Measurements from ENCODE around the gene GRB10. TPM values are rescaled to one million over a fixed set of nuclear protein-coding genes. Genes with fewer than 3 reads are reported as not detected.

GRB10 gene
- total RNA-seq, 4 donors from 2014 or later, result 8.8 to 55.7 (median 14.3) TPM

- in situ Hi-C loops (cut with MboI; ENCODE audit: low pct_ligation_motif_present in 1 of 4, low pct_unique_long_range_greater_than_20kb in 1 of 4, low sequenced_read_pairs in 3 of 4), result loop anchor here in 1 of 4 donors (25.0 kb wide), 1 partner anchor 170 kb away; the partner anchor contains the start of gene FIGNL1
- whole genome bisulfite sequencing, 2 donors (ENCODE audit: low coverage in 1 of 2), result 67% methylated on average over 10 of the region's 10 CpGs; no CpG with 5 or more reads in 1 of the 2 donors
- TF ChIP-seq CTCF (IDR thresholded peaks at IDR 0.05), result peak; percentile 75 to 89 (median 85)
- TF ChIP-seq POLR2A (IDR thresholded peaks at IDR 0.05), result no peak
- peak; percentile 59 for DNase-seq
- Histone ChIP-seq H3K4me1 (peaks cover 0 to 16% (median 1%) of the 10 kb centered on the region in 4 donors), H3K27ac (no peak overlapping the region), H3K27me3 (no peaks in the 10 kb centered on the region), H3K9me3 (no peaks in the 10 kb centered on the region), H3K4me3 (no peak overlapping the region), H3K36me3 (no peaks in the 10 kb centered on the region)
- intact Hi-C loops (cut with DNase I; ENCODE audit: low total_unique reads), result no loop called here
Observed at GRCh38 chr7:50632561-50633413, 149.9 kb downstream of the GRB10 start.

- 85 to 90% methylated on average over 2 to 7 of the region's 7 CpGs for WGBS, 2 donors (ENCODE audit: low coverage in 1 of 2)
- intact Hi-C loops (cut with DNase I; ENCODE audit: low total_unique reads) (no loop called here), in situ Hi-C loops (cut with MboI; ENCODE audit: low pct_ligation_motif_present in 1 of 4, low pct_unique_long_range_greater_than_20kb in 1 of 4, low sequenced_read_pairs in 3 of 4) (loop anchor here in 1 of 4 donors (25.0 kb wide), 1 partner anchor 169 kb away; the partner anchor contains the start of gene FIGNL1)
- DNase-seq, result no peak
- Histone ChIP-seq H3K36me3 (no peaks in the 10 kb centered on the region), H3K4me1 (peaks cover 0 to 16% (median 1%) of the 10 kb centered on the region in 4 donors), H3K9me3 (no peaks in the 10 kb centered on the region), H3K27ac (no peak overlapping the region), H3K4me3 (no peak overlapping the region), H3K27me3 (no peaks in the 10 kb centered on the region)
- no peak for TF ChIP-seq POLR2A (IDR thresholded peaks at IDR 0.05)
Observed at GRCh38 chr7:50631639-50632038, 151.1 kb downstream of the GRB10 start.

- DNase-seq, result no peak
- Histone ChIP-seq H3K4me3 (no peak overlapping the region), H3K36me3 (no peaks in the 10 kb centered on the region), H3K27me3 (no peaks in the 10 kb centered on the region), H3K27ac (no peak overlapping the region), H3K4me1 (peaks cover 0 to 16% (median 1%) of the 10 kb centered on the region in 4 donors), H3K9me3 (no peaks in the 10 kb centered on the region)
- intact Hi-C loops (cut with DNase I; ENCODE audit: low total_unique reads), result no loop called here
- in situ Hi-C loops (cut with MboI; ENCODE audit: low pct_ligation_motif_present in 1 of 4, low pct_unique_long_range_greater_than_20kb in 1 of 4, low sequenced_read_pairs in 3 of 4), result loop anchor here in 1 of 4 donors (25.0 kb wide), 1 partner anchor 169 kb away; the partner anchor contains the start of gene FIGNL1
- TF ChIP-seq POLR2A (IDR thresholded peaks at IDR 0.05) (no peak), EP300 (IDR thresholded peaks at IDR 0.05; ENCODE audit: low read depth) (no peak), CTCF (IDR thresholded peaks at IDR 0.05) (no peak), POLR2AphosphoS5 (IDR thresholded peaks at IDR 0.05) (no peak)
- 88 to 100% methylated on average over 2 to 6 of the region's 6 CpGs for WGBS, 2 donors (ENCODE audit: low coverage in 1 of 2)
Observed at GRCh38 chr7:50631100-50631499, 151.6 kb downstream of the GRB10 start.

GRCh38 chr7:50629238-50629901 is 153.3 kb downstream of the GRB10 start:
- H3K4me3 ChIP-seq, result no peak overlapping the region
- H3K36me3 ChIP-seq, result no peaks in the 10 kb centered on the region
- in situ Hi-C loops (cut with MboI; ENCODE audit: low pct_ligation_motif_present in 1 of 4, low pct_unique_long_range_greater_than_20kb in 1 of 4, low sequenced_read_pairs in 3 of 4), result loop anchor here in 1 of 4 donors (25.0 kb wide), 1 partner anchor 167 kb away; the partner anchor contains the start of gene FIGNL1
- no peak overlapping the region for H3K27ac ChIP-seq
- no peaks in the 10 kb centered on the region for H3K9me3 ChIP-seq
- peaks cover 0 to 16% (median 1%) of the 10 kb centered on the region in 4 donors for H3K4me1 ChIP-seq
- H3K27me3 ChIP-seq, result no peaks in the 10 kb centered on the region
- intact Hi-C loops (cut with DNase I; ENCODE audit: low total_unique reads), result no loop called here
- 86% methylated on average over 10 of the region's 10 CpGs; no CpG with 5 or more reads in 1 of the 2 donors for WGBS, 2 donors (ENCODE audit: low coverage in 1 of 2)
- TF ChIP-seq POLR2A (IDR thresholded peaks at IDR 0.05) (no peak), POLR2AphosphoS5 (IDR thresholded peaks at IDR 0.05) (no peak), CTCF (IDR thresholded peaks at IDR 0.05) (no peak), EP300 (IDR thresholded peaks at IDR 0.05; ENCODE audit: low read depth) (no peak)
- DNase-seq, result no peak
